ENCODE data around the gene CGREF1.

- TF ChIP-seq CTCF (conservative IDR thresholded peaks at IDR 0.05 in 1 of 2, IDR thresholded peaks at IDR 0.05 in 1 of 2; ENCODE audit: low read depth in 1 of 2, low read length in 2 of 2) = no peak
- TF ChIP-seq EZH2 (IDR thresholded peaks at IDR 0.05; ENCODE audit: low read length, missing control alignments) = no peak
Observed at GRCh38 chr2:27148801-27149439, 30.0 kb upstream of the CGREF1 start, which contains the start of gene TCF23.
